K562 (cell line): ENCODE results near the gene KLHL12. TPM values are rescaled to one million over a fixed set of nuclear protein-coding genes. Genes with fewer than 3 reads are reported as not detected.

Experiments
- ARID1B ChIP-seq: fragments of 450-650 bp; IDR thresholded peaks from 2 replicates; pipeline ENCODE4 v1.6.1; 2016; ENCODE audit warnings: antibody characterized with exemption, mild to moderate bottlenecking, inconsistent platforms
- CBFA2T3 ChIP-seq: fragments of 450-650 bp; IDR thresholded peaks from 2 replicates; pipeline ENCODE4 v1.6.1; 2017
- HDAC1 ChIP-seq, 2 experiments: fragments of 450-650 bp; IDR thresholded peaks; 2 replicates each; pipeline ENCODE4 v1.6.1; 2016 to 2017; ENCODE audit warnings: inconsistent platforms in 1 of 2, mild to moderate bottlenecking in 1 of 2, moderate library complexity in 1 of 2
- NRF1 ChIP-seq, 2 experiments: fragments of 450-650 bp; IDR thresholded peaks in 1 of 2; conservative IDR thresholded peaks in 1 of 2; 2 replicates each; pipeline ENCODE4 v1.6.1; 2014; ENCODE audit warnings: mild to moderate bottlenecking in 2 of 2
- POLR2G ChIP-seq: fragments of 200-400 bp; formaldehyde crosslinking; IDR thresholded peaks from 2 replicates; pipeline ENCODE4 v1.6.1; 2017; ENCODE audit warnings: low read depth, mild to moderate bottlenecking, antibody characterized with exemption, low read length, moderate library complexity
- polyA plus RNA-seq, 8 experiments: library from polyadenylated mRNA; depleted of rRNA in 4 of 8; stranded (reverse) in 5 of 8; unstranded in 3 of 8; fragments of >200 nt; fragmentation: Nextera tagmentation in 2 of 8; fragmentation: Illumina TruSeq in 1 of 8; extraction: Ambion mirVana in 2 of 8; extraction: Trizol in 1 of 8; gene quantifications; 2 replicates each; pipeline versions ENCODE4 v1.2.1 to v1.2.3, GENCODE V29; 2011 to 2014; ENCODE audit warnings: inconsistent platforms in 1 of 8, missing spikeins in 1 of 8
- total RNA-seq, 7 experiments: library from RNA; depleted of rRNA in 6 of 7; stranded (reverse); fragments of >200 nt in 6 of 7; fragmentation: Illumina TruSeq in 2 of 7; extraction: Trizol in 2 of 7; gene quantifications; 2 replicates each; pipeline versions ENCODE4 v1.2.1 to v1.2.3, GENCODE V29; 2011 to 2021; ENCODE audit warnings: low replicate concordance in 1 of 7
- TF ChIP-seq, protein P1 (sequence below), 2 experiments: fragments of 450-650 bp in 1 of 2; sonication (generic) in 1 of 2; formaldehyde crosslinking in 1 of 2; IDR thresholded peaks; 2 replicates each; pipeline versions ENCODE4 v1.7.1 to v1.9.0; 2016 to 2022; ENCODE audit warnings: inconsistent platforms in 1 of 2, mild to moderate bottlenecking in 1 of 2, missing genetic modification reagents in 1 of 2

KLHL12 gene
- total and polyA plus RNA-seq, 9 of the 15 experiments (the other 6 are each of a cell fraction or from before 2014, with no cell fraction given): 23.1 to 85.1 (median 35.0) TPM

DNA sequence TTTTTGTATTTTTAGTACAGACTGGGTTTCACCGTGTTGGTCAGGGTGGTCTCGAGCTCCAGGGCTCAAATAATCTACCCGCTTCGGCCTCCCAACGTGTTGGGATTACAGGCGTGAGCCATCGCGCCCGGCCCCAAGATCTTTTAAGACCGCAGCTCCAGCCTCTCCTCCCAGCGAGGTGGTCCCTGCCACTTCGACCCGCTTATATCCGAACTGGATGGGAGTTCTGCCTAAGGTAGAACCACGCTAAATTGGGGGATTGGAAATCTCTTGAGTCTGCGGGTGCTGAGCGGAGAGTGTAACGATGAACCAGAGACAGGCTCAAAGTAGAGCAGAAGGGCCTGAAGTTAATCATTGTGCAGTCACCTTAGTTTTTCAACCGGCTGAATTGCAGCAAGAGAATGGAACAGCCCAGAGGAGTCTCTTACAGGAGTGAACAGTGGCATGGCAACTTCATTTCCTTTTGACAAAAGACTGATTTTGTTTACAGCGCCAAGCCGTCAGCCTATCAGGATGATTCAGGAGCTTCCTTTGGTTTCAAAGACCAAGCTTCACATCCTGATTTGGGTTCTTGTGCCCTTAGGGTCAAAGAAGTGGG is 40.7 kb upstream of the KLHL12 start (continued):
- TF ChIP-seq, protein P1, sequence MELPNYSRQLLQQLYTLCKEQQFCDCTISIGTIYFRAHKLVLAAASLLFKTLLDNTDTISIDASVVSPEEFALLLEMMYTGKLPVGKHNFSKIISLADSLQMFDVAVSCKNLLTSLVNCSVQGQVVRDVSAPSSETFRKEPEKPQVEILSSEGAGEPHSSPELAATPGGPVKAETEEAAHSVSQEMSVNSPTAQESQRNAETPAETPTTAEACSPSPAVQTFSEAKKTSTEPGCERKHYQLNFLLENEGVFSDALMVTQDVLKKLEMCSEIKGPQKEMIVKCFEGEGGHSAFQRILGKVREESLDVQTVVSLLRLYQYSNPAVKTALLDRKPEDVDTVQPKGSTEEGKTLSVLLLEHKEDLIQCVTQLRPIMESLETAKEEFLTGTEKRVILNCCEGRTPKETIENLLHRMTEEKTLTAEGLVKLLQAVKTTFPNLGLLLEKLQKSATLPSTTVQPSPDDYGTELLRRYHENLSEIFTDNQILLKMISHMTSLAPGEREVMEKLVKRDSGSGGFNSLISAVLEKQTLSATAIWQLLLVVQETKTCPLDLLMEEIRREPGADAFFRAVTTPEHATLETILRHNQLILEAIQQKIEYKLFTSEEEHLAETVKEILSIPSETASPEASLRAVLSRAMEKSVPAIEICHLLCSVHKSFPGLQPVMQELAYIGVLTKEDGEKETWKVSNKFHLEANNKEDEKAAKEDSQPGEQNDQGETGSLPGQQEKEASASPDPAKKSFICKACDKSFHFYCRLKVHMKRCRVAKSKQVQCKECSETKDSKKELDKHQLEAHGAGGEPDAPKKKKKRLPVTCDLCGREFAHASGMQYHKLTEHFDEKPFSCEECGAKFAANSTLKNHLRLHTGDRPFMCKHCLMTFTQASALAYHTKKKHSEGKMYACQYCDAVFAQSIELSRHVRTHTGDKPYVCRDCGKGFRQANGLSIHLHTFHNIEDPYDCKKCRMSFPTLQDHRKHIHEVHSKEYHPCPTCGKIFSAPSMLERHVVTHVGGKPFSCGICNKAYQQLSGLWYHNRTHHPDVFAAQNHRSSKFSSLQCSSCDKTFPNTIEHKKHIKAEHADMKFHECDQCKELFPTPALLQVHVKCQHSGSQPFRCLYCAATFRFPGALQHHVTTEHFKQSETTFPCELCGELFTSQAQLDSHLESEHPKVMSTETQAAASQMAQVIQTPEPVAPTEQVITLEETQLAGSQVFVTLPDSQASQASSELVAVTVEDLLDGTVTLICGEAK (IDR thresholded peaks at IDR 0.05): peak; percentile 43; the same call in 1 of the 2 replicates
- TF ChIP-seq, protein P1 (CRISPR knock-in tag; IDR thresholded peaks at IDR 0.05): no peak
- TF ChIP-seq POLR2G (no peak), NRF1 (conservative IDR thresholded peaks at IDR 0.05 in 1 of 2, IDR thresholded peaks at IDR 0.05 in 1 of 2) (0 out of 4 replicates have a peak, but pooled peaks of 1 of the 2 experiments have one; percentile 19), HDAC1 (IDR thresholded peaks at IDR 0.05) (0 out of 4 replicates have a peak, but pooled peaks of 1 of the 2 experiments have one; percentile 34), ARID1B (peak; percentile 9; the same call in 1 of the 2 replicates), CBFA2T3 (0 out of 2 replicates have a peak, but pooled peaks have one; percentile 32)
